Measurements from ENCODE around the gene TAS2R1. TPM values are rescaled to one million over a fixed set of nuclear protein-coding genes. Genes with fewer than 3 reads are reported as not detected.

Gene TAS2R1
- total and polyA plus RNA-seq, 10 of the 15 experiments (the other 5 are each of a cell fraction or from before 2014, with no cell fraction given): not detected

- no peak overlapping the region for H3K4me3 ChIP-seq
- in situ Hi-C loops (cut with MboI): no loop called here
- SMC1A ChIA-PET (ENCODE audit: uncharacterized antibody, unreplicated experiment): no interaction called here
- POLR2A ChIA-PET: no interaction called here
- H3K27me3 ChIP-seq (replicated peaks in 1 of 2; ENCODE audit: control insufficient read depth in 2 of 2, insufficient read depth in 2 of 2, low read length in 1 of 2): no peaks in the 10 kb centered on the region
- RAD21 ChIA-PET (ENCODE audit: unreplicated experiment): no interaction called here
- 0% methylated on average over 2 of the region's 2 CpGs for WGBS (ENCODE audit: insufficient coverage, insufficient replicate concordance, low lambda C conversion rate, missing lambda C conversion rate)
- 0 out of 2 replicates have a peak, but pooled peaks have one; percentile 7 for TF ChIP-seq ATF2 (IDR thresholded peaks at IDR 0.05; ENCODE audit: low read length)
- no peak for TF ChIP-seq NR2C2 (IDR thresholded peaks at IDR 0.05; ENCODE audit: borderline replicate concordance, control insufficient read depth, insufficient read length, low read depth)
- intact Hi-C loops (cut with micrococcal nuclease; ENCODE audit: unreplicated experiment): no loop called here
- FAIRE-seq (no peak), ATAC-seq (no peak), DNase-seq (ENCODE audit: low read depth, low spot score) (no peak)
- no peak overlapping the region for H3K4me2 ChIP-seq (ENCODE audit: control insufficient read depth, insufficient read depth)
- no peak overlapping the region for H2AFZ ChIP-seq (ENCODE audit: control insufficient read depth, low read depth, low read length)
- H3K27ac ChIP-seq (ENCODE audit: control insufficient read depth, insufficient read depth): no peak overlapping the region
- H3K9ac ChIP-seq (ENCODE audit: control insufficient read depth, insufficient read depth, low read length): no peak overlapping the region
- no peaks in the 10 kb centered on the region for H3K79me2 ChIP-seq (ENCODE audit: control insufficient read depth, insufficient read depth, low read length)
- H3K9me3 ChIP-seq (replicated peaks; ENCODE audit: control insufficient read depth, insufficient read depth, low read length): no peaks in the 10 kb centered on the region
- H4K20me1 ChIP-seq (ENCODE audit: control insufficient read depth, insufficient read depth): no peaks in the 10 kb centered on the region
- no peaks in the 10 kb centered on the region for H3K4me1 ChIP-seq (ENCODE audit: control insufficient read depth, insufficient read depth, low read length)
- BruUV-seq (replicated peaks): no TSS peak
- H3K36me3 ChIP-seq (ENCODE audit: control insufficient read depth in 2 of 2, insufficient read depth in 2 of 2, low read length in 1 of 2): no peaks in the 10 kb centered on the region
- CTCF ChIA-PET: no interaction called here
These were observed 28.6 kb upstream of the TAS2R1 start for GRCh38 chr5:9658706-9659105.

- CTCF ChIA-PET: interaction anchor here (1.0 kb wide), 1 partner anchor 15 kb away, joined by 3 read pairs; no protein-coding TSS in a partner anchor
- RAD21 ChIA-PET (ENCODE audit: unreplicated experiment): no interaction called here
These were observed 27.7 kb upstream of the TAS2R1 start for GRCh38 chr5:9657819-9658218.

More at GRCh38 chr5:9657819-9658218, 27.7 kb upstream of the TAS2R1 start:
- DNase-seq (ENCODE audit: low read depth, low spot score) (no peak), ATAC-seq (no peak), FAIRE-seq (no peak)
- no peaks in the 10 kb centered on the region for H3K79me2 ChIP-seq (ENCODE audit: control insufficient read depth, insufficient read depth, low read length)
- H3K36me3 ChIP-seq (ENCODE audit: control insufficient read depth in 2 of 2, insufficient read depth in 2 of 2, low read length in 1 of 2): no peaks in the 10 kb centered on the region
- ChIA-PET SMC1A (ENCODE audit: uncharacterized antibody, unreplicated experiment) (no interaction called here), POLR2A (no interaction called here)
- H3K4me3 ChIP-seq: no peak overlapping the region
- no peak overlapping the region for H2AFZ ChIP-seq (ENCODE audit: control insufficient read depth, low read depth, low read length)
- H3K9ac ChIP-seq (ENCODE audit: control insufficient read depth, insufficient read depth, low read length): no peak overlapping the region
- no peak overlapping the region for H3K27ac ChIP-seq (ENCODE audit: control insufficient read depth, insufficient read depth)
- no peaks in the 10 kb centered on the region for H3K4me1 ChIP-seq (ENCODE audit: control insufficient read depth, insufficient read depth, low read length)
- WGBS (ENCODE audit: insufficient coverage, insufficient replicate concordance, low lambda C conversion rate, missing lambda C conversion rate): 6% methylated on average over 1 of the region's 1 CpG
- BruUV-seq (replicated peaks): no TSS peak
- H3K4me2 ChIP-seq (ENCODE audit: control insufficient read depth, insufficient read depth): no peak overlapping the region
- H3K9me3 ChIP-seq (replicated peaks; ENCODE audit: control insufficient read depth, insufficient read depth, low read length): no peaks in the 10 kb centered on the region
- intact Hi-C loops (cut with micrococcal nuclease; ENCODE audit: unreplicated experiment) (no loop called here), in situ Hi-C loops (cut with MboI) (no loop called here)
- no peaks in the 10 kb centered on the region for H4K20me1 ChIP-seq (ENCODE audit: control insufficient read depth, insufficient read depth)
- no peaks in the 10 kb centered on the region for H3K27me3 ChIP-seq (replicated peaks in 1 of 2; ENCODE audit: control insufficient read depth in 2 of 2, insufficient read depth in 2 of 2, low read length in 1 of 2)
- no peak for TF ChIP-seq YBX1 (IDR thresholded peaks at IDR 0.05)
- no peak for TF ChIP-seq CREM (IDR thresholded peaks at IDR 0.05; ENCODE audit: low read depth)
- TF ChIP-seq ZBED1 (IDR thresholded peaks at IDR 0.05; ENCODE audit: borderline replicate concordance): no peak
- no peak for TF ChIP-seq TARDBP (IDR thresholded peaks at IDR 0.05; ENCODE audit: borderline replicate concordance)
